Gastroesophageal sphincter (tissue), 4 donors: ENCODE results near the gene ZNF516. TPM values are rescaled to one million over a fixed set of nuclear protein-coding genes. Genes with fewer than 3 reads are reported as not detected.

Experiments used
- ATAC-seq: fragments of 150-250 bp; one replicate; pipeline ENCODE4 v1.9.1; 2016; ENCODE audit warnings: mild to moderate bottlenecking, moderate library complexity
- H3K27ac ChIP-seq, 4 donors: fragments of 200-600 bp; sonication (generic) in 3 of 4; 1 replicate in 3 of 4; 2 replicates in 1 of 4; pipeline ENCODE4 v1.5.1; 2016 to 2019
- H3K27me3 ChIP-seq: fragments of 200-600 bp; sonication (generic); one replicate; pipeline ENCODE4 v1.5.1; 2019
- H3K36me3 ChIP-seq, 2 donors: fragments of 200-600 bp; sonication (generic); one replicate each; pipeline ENCODE4 v1.5.1; 2019; ENCODE audit warnings: control low read depth in 1 of 2
- H3K4me1 ChIP-seq, 3 donors: fragments of 200-600 bp; sonication (generic); 1 replicate in 2 of 3; 2 replicates in 1 of 3; pipeline ENCODE4 v1.5.1; 2016 to 2019; ENCODE audit warnings: control low read depth in 2 of 3
- H3K4me3 ChIP-seq, 2 donors: fragments of 200-600 bp; sonication (generic); one replicate each; pipeline ENCODE4 v1.5.1; 2019; ENCODE audit warnings: mild to moderate bottlenecking in 1 of 2, moderate library complexity in 1 of 2
- H3K9me3 ChIP-seq, 3 donors: fragments of 200-600 bp; sonication (generic); one replicate each; pipeline ENCODE4 v1.5.1; 2017 to 2019; ENCODE audit warnings: control low read depth in 2 of 3
- EP300 ChIP-seq: sonication (generic); formaldehyde crosslinking; IDR thresholded peaks from one replicate; pipeline ENCODE4 v1.6.1; 2017; ENCODE audit warnings: antibody characterized with exemption, mild to moderate bottlenecking
- POLR2A ChIP-seq, 2 donors: fragments of 450-650 bp; IDR thresholded peaks; one replicate each; pipeline ENCODE4 v1.6.1; 2017; ENCODE audit warnings: antibody characterized with exemption in 2 of 2, mild to moderate bottlenecking in 2 of 2, moderate library complexity in 1 of 2
- POLR2AphosphoS5 ChIP-seq: sonication (generic); formaldehyde crosslinking; IDR thresholded peaks from one replicate; pipeline ENCODE4 v1.6.1; 2017; ENCODE audit warnings: antibody characterized with exemption
- WGBS, 2 donors: methylation state at CpG; one replicate each; pipeline ENCODE4 v1.1.5; 2018; ENCODE audit warnings: low coverage in 1 of 2; 5-methylcytosine and 5-hydroxymethylcytosine counted together
- total RNA-seq, 4 donors: library from RNA; depleted of rRNA; stranded (reverse); fragments of >200 nt; gene quantifications; one replicate each; pipeline ENCODE4 v1.1.0, GENCODE V29; 2016
- TF ChIP-seq, protein P1 (sequence below), 4 experiments: fragments of 200-600 bp in 2 of 4; fragments of 450-650 bp in 2 of 4; sonication (generic) in 1 of 4; IDR thresholded peaks; one replicate each; pipeline ENCODE4 v1.5.1; 2017 to 2019; ENCODE audit warnings: antibody characterized with exemption in 4 of 4, mild to moderate bottlenecking in 2 of 4, moderate library complexity in 2 of 4

The ZNF516 gene
- total RNA-seq, 4 donors from 2014 or later = 17.8 to 43.8 (median 29.9) TPM

GRCh38 chr18:76410660-76411417 is 84.2 kb downstream of the ZNF516 start:
- ATAC-seq = no peak
- H3K4me3 ChIP-seq = no peak overlapping the region
- H3K9me3 ChIP-seq = no peaks in the 10 kb centered on the region
- 83 to 90% methylated on average over 4 to 11 of the region's 11 CpGs for whole genome bisulfite sequencing, 2 donors
- TF ChIP-seq POLR2AphosphoS5 (no peak), POLR2A (IDR thresholded peaks at IDR 0.05) (no peak), EP300 (no peak)
- TF ChIP-seq, protein P1, sequence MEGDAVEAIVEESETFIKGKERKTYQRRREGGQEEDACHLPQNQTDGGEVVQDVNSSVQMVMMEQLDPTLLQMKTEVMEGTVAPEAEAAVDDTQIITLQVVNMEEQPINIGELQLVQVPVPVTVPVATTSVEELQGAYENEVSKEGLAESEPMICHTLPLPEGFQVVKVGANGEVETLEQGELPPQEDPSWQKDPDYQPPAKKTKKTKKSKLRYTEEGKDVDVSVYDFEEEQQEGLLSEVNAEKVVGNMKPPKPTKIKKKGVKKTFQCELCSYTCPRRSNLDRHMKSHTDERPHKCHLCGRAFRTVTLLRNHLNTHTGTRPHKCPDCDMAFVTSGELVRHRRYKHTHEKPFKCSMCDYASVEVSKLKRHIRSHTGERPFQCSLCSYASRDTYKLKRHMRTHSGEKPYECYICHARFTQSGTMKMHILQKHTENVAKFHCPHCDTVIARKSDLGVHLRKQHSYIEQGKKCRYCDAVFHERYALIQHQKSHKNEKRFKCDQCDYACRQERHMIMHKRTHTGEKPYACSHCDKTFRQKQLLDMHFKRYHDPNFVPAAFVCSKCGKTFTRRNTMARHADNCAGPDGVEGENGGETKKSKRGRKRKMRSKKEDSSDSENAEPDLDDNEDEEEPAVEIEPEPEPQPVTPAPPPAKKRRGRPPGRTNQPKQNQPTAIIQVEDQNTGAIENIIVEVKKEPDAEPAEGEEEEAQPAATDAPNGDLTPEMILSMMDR (IDR thresholded peaks at IDR 0.05) = no peak
- no peaks in the 10 kb centered on the region for H3K36me3 ChIP-seq
- H3K4me1 ChIP-seq = peaks cover 0 to 76% (median 0%) of the 10 kb centered on the region in 3 donors
- no peak overlapping the region for H3K27ac ChIP-seq
- no peaks in the 10 kb centered on the region for H3K27me3 ChIP-seq

DNA sequence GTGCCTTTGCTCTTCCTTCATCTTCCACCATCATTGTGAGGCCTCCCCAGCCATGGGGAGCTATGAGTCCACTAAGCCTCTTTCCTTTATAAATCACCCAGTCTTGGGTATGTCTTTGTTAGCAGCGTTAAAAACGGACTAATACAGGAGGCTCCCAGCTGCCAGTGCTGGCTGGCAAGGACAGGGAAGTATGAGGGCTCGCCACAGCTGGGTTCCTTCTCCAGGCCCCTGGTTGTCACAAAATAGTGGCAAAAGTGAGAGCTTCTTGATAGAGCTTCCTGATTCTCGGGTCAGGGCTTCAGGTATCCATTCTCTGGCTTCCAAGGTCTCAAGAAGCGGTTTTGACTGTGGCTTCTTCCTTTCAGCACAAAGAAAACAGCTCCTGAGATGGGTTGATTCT is 85.0 kb downstream of the ZNF516 start:
- no peaks in the 10 kb centered on the region for H3K27me3 ChIP-seq
- H3K4me3 ChIP-seq = no peak overlapping the region
- H3K27ac ChIP-seq = no peak overlapping the region
- no peak for ATAC-seq
- no peaks in the 10 kb centered on the region for H3K9me3 ChIP-seq
- WGBS, 2 donors = 83% methylated on average over 5 of the region's 5 CpGs; no CpG with 5 or more reads in 1 of the 2 donors
- H3K4me1 ChIP-seq = peaks cover 0 to 74% (median 0%) of the 10 kb centered on the region in 3 donors
- H3K36me3 ChIP-seq = peaks cover 0 to 4% of the 10 kb centered on the region in 2 donors
- TF ChIP-seq, protein P1 (IDR thresholded peaks at IDR 0.05) = no peak
- TF ChIP-seq EP300 (no peak), POLR2A (IDR thresholded peaks at IDR 0.05) (no peak), POLR2AphosphoS5 (no peak)

GRCh38 chr18:76408480-76409067 is 86.5 kb downstream of the ZNF516 start:
- Histone ChIP-seq H3K27me3 (no peaks in the 10 kb centered on the region), H3K4me3 (no peak overlapping the region), H3K27ac (no peak overlapping the region), H3K36me3 (peaks cover 0 to 8% of the 10 kb centered on the region in 2 donors), H3K9me3 (no peaks in the 10 kb centered on the region), H3K4me1 (peaks cover 0 to 74% (median 0%) of the 10 kb centered on the region in 3 donors)
- TF ChIP-seq POLR2A (IDR thresholded peaks at IDR 0.05) = no peak
- TF ChIP-seq, protein P1 (IDR thresholded peaks at IDR 0.05) = no peak
- no peak for TF ChIP-seq POLR2AphosphoS5
- TF ChIP-seq EP300 = no peak
- 87 to 88% methylated on average over 14 to 15 of the region's 15 CpGs for WGBS, 2 donors
- no peak for ATAC-seq

GRCh38 chr18:76407681-76408080 is 87.4 kb downstream of the ZNF516 start:
- Histone ChIP-seq H3K4me3 (no peak overlapping the region), H3K9me3 (no peaks in the 10 kb centered on the region), H3K27me3 (no peaks in the 10 kb centered on the region), H3K27ac (no peak overlapping the region), H3K4me1 (peaks cover 0 to 66% (median 0%) of the 10 kb centered on the region in 3 donors), H3K36me3 (peaks cover 0 to 8% of the 10 kb centered on the region in 2 donors)
- ATAC-seq = no peak
- TF ChIP-seq POLR2AphosphoS5 (no peak), EP300 (no peak), POLR2A (IDR thresholded peaks at IDR 0.05) (no peak)
- TF ChIP-seq, protein P1 (IDR thresholded peaks at IDR 0.05) = no peak
- 61 to 100% methylated on average over 1 to 5 of the region's 11 CpGs for WGBS, 2 donors
